GM12873 (cell line): ENCODE results near the gene TGDS.

Experiments
- TF ChIP-seq, protein P1 (sequence below): IDR thresholded peaks from 2 replicates; pipeline ENCODE4 v1.5.1; 2012; ENCODE audit warnings: low read depth, mild to moderate bottlenecking, moderate library complexity, low read length, control low read depth; ENCODE audit not compliant: insufficient read depth; ENCODE audit errors: missing control alignments

Gene TGDS

DNA sequence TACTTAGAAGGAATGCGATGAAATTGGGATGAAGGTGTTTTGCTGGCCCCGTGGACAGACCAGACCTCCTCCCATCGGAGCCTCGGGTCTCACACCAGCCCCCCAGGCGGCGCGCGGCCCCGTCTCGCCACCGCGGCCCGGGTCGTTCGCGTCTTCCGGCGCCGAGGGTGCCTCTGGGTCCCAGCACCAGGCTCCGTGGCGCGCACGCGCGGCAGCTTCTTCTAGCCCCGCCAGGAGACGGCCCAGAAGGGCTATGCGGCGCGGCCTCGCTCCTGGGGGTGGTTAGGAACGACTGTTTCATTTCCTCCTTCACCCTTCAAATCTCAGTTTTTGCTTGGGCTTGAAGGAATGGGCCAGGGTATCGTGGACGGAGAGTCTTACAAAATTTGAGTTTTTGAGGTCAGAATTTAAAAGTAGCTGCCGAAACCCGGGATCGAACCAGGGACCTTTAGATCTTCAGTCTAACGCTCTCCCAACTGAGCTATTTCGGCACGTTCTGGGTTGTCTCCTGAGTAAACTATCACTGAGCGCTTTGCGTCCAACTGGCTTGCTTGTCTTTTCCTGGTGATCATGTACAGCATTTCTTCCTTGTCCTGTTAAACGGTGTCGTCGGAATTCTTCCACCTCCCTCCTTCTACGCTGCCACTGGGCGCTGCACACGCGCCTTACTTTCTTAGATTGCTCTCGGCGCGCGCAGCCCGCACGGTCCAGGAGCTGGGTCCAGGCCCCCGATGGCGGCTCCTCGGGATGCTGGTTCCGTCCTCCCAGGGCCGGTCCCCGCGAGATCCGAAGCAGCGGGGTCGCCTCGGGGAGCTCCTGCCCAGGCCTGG, 46.5 kb downstream of the TGDS start:
- TF ChIP-seq, protein P1, sequence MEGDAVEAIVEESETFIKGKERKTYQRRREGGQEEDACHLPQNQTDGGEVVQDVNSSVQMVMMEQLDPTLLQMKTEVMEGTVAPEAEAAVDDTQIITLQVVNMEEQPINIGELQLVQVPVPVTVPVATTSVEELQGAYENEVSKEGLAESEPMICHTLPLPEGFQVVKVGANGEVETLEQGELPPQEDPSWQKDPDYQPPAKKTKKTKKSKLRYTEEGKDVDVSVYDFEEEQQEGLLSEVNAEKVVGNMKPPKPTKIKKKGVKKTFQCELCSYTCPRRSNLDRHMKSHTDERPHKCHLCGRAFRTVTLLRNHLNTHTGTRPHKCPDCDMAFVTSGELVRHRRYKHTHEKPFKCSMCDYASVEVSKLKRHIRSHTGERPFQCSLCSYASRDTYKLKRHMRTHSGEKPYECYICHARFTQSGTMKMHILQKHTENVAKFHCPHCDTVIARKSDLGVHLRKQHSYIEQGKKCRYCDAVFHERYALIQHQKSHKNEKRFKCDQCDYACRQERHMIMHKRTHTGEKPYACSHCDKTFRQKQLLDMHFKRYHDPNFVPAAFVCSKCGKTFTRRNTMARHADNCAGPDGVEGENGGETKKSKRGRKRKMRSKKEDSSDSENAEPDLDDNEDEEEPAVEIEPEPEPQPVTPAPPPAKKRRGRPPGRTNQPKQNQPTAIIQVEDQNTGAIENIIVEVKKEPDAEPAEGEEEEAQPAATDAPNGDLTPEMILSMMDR = peak; percentile 1

DNA sequence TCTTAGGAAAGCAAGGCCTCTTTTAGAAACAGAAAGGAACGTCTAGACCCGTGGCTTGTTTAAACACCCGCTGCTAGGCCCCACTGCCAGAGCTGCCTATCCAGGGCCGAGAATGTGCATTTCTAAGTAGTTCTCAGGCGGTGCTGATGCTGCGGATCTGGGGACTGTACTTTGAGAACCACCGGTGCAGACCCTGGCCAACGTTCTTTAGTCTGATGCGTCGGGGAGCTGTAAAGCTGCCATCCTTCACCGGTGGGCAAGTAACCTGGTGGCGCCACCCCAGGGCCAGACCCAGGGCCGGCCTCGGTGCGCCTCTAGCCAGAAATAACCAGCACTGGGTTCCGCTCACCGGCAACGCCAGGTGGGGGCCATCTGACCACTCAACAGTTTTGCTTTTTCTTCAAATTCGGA, 47.1 kb downstream of the TGDS start:
- TF ChIP-seq, protein P1 = peak; percentile 33

DNA sequence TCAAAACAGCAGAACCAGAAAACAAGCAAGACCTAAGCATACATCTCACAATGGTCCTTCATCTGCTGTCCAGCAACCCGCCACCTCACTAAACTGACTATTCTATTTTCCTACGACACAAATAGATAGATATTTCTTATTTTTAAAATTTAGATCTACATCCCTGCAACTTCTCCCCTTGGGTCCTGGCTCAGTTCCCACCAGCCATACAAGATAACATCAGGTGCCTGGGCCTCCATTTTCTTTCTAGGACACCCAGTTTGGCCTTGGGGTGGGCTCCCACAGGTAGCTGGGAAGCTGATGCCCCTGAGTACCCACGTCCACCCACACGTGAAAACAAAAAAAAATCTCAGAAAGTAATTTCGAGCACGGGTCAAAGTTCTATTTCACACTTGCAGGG, 47.6 kb downstream of the TGDS start:
- TF ChIP-seq, protein P1 = no peak

DNA sequence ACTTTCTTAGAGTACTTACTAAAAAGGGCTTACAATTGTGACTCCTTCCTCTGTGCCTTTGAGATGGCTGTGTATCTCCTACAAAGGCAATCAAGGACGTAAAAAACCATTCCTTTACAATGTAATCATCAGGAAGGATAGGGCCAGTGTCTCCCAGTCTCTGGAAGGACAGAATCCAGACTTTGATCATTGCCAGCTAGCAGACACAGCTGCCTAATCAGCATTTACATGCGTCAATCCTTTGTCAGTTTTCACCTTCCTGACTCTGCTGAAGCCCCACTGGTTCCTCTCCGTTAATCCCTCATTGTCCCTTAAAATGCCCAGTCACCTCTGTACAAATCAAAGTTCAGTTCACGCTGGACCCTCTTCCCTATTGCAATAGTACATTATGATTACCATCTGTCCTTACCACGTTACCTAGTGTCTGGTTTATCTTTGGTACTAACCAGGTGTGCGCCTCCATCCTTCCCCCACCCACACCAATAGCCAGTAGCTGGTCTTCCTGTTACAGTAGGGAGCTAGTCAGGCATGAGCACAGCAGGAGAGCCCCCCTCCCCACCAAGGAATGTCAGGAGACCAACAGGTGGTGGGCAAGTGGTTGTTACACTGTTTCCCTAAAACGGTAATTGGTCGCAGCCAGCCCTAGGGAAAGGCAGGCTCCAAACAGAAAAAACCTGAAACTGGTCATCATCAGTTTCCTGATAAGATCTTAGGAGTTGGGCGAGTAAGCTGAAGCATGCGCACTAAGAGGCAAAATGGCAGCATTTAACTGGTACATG, 49.7 kb downstream of the TGDS start:
- TF ChIP-seq, protein P1 = no peak

DNA sequence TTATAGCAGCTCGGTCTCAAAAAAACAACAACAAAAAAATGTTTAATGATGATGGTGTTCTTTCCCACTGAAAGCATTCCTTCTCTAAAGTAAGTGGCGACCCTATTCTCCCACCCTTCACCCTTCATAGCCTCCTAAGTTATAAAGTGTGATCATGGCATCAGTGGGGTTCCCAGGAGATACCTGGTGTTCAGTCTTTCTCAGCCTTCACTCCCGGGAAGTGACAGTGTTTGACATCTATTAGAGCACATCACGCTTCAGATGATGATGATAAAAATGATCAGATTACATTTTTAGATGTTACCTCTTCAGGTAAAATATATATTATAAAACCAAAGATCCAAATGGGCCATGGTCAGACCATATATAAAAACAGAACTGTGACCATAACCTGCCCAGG, 51.0 kb downstream of the TGDS start:
- TF ChIP-seq, protein P1 = no peak

DNA sequence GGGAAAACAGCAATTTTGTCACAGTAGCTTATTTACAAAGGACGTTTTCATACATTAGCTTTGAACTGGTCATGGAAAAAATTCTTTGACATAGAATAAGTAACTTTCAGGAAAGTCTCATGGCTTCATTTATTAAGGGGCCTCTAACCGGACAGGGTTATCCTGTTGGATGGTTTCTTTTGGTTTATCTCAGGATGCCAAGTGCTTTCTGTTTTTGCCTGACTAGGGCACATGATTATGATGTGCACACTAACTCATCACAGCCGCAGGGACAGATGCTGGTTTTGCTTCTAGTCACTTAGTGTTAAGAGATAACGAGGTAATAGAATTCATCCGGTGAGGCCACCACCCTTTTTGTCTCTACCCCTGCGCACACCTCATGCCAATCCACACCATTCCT, 53.0 kb downstream of the TGDS start:
- TF ChIP-seq, protein P1 = no peak
